Keratinocyte (primary cell): ENCODE data around the gene FKBP1A. TPM values are rescaled to one million over a fixed set of nuclear protein-coding genes. Genes with fewer than 3 reads are reported as not detected.

Experiments used
- DNase-seq: peaks from one replicate; pipeline ENCODE4 v3.0.0-alpha.2; 2011; ENCODE audit warnings: low read depth, missing footprints, low spot score
- FAIRE-seq: peaks from 2 replicates; lab custom pipeline; 2011; peaks lifted over from hg19 to GRCh38; lab: Jason Lieb, UNC
- H2AFZ ChIP-seq: 2 replicates; pipeline ENCODE4 v1.6.0; 2012; ENCODE audit warnings: low read length, control low read depth, inconsistent platforms; ENCODE audit not compliant: control insufficient read depth
- H3K27ac ChIP-seq: 2 replicates; pipeline ENCODE4 v1.5.1; 2011; ENCODE audit warnings: low read length; ENCODE audit not compliant: control insufficient read depth, insufficient read depth
- H3K27me3 ChIP-seq: 3 replicates; pipeline ENCODE4 v1.6.0; 2011; ENCODE audit warnings: low read length; ENCODE audit not compliant: control insufficient read depth, insufficient read depth; ENCODE audit errors: extremely low read depth
- H3K36me3 ChIP-seq, 2 experiments: 2 replicates in 1 of 2; 3 replicates in 1 of 2; pipeline ENCODE4 v1.5.1; 2011; ENCODE audit warnings: low read length in 2 of 2, mild to moderate bottlenecking in 1 of 2; ENCODE audit not compliant: control insufficient read depth in 2 of 2, insufficient read depth in 2 of 2; ENCODE audit errors: extremely low read depth in 1 of 2
- H3K4me1 ChIP-seq: 3 replicates; pipeline ENCODE4 v1.5.1; 2011; ENCODE audit warnings: low read length; ENCODE audit not compliant: control insufficient read depth, insufficient read depth; ENCODE audit errors: extremely low read depth
- H3K4me2 ChIP-seq: 3 replicates; pipeline ENCODE4 v1.6.0; 2011; ENCODE audit warnings: low read depth, low read length; ENCODE audit not compliant: control insufficient read depth, insufficient read depth; ENCODE audit errors: extremely low read depth
- H3K4me3 ChIP-seq, 3 experiments: fragments of 200-600 bp in 1 of 3; sonication (generic) in 1 of 3; 2 replicates in 2 of 3; 3 replicates in 1 of 3; pipeline ENCODE4 v1.5.1; 2011 to 2016; ENCODE audit warnings: low read length in 3 of 3, mild to moderate bottlenecking in 3 of 3, control low read depth in 2 of 3, inconsistent platforms in 1 of 3, low read depth in 1 of 3, mixed read lengths in 1 of 3, mixed run types in 1 of 3, moderate library complexity in 1 of 3; ENCODE audit not compliant: control insufficient read depth in 2 of 3, insufficient read depth in 2 of 3; ENCODE audit errors: extremely low read depth in 1 of 3
- H3K79me2 ChIP-seq: 2 replicates; pipeline ENCODE4 v1.6.0; 2012; ENCODE audit warnings: low read length; ENCODE audit not compliant: control insufficient read depth, insufficient read depth
- H3K9ac ChIP-seq: 3 replicates; pipeline ENCODE4 v1.6.0; 2011; ENCODE audit warnings: low read length; ENCODE audit not compliant: control insufficient read depth, insufficient read depth; ENCODE audit errors: extremely low read depth
- H3K9me1 ChIP-seq: 3 replicates; pipeline ENCODE4 v1.6.0; 2011; ENCODE audit warnings: low read length; ENCODE audit not compliant: control insufficient read depth, insufficient read depth; ENCODE audit errors: extremely low read depth
- H3K9me3 ChIP-seq: 2 replicates; pipeline ENCODE4 v1.5.1; 2012; ENCODE audit warnings: low read depth, low read length; ENCODE audit not compliant: control insufficient read depth
- H4K20me1 ChIP-seq: 3 replicates; pipeline ENCODE4 v1.6.0; 2011; ENCODE audit warnings: low read length; ENCODE audit not compliant: control insufficient read depth, insufficient read depth; ENCODE audit errors: extremely low read depth
- EZH2 ChIP-seq: IDR thresholded peaks from one replicate; pipeline ENCODE4 v1.6.1; 2012; ENCODE audit warnings: inconsistent platforms, mild to moderate bottlenecking, low read length, moderate library complexity
- dilution Hi-C: fragments of 300-500 bp; cut with MboI; formaldehyde crosslinking; loops from one replicate; pipeline ENCODE4 v1.7.0; 2020; ENCODE audit warnings: low sequenced_read_pairs; ENCODE audit not compliant: extremely low pct_ligation_motif_present
- polyA plus RNA-seq, 5 experiments: library from polyadenylated mRNA; depleted of rRNA in 3 of 5; stranded (reverse) in 3 of 5; stranded (forward) in 1 of 5; unstranded in 1 of 5; fragments of >200 nt; gene quantifications; 1 replicate in 1 of 5; 2 replicates in 3 of 5; 3 replicates in 1 of 5; pipeline versions ENCODE4 v1.2.1 to v1.2.3, GENCODE V29; 2011 to 2012; ENCODE audit warnings: missing spikeins in 2 of 5, low read depth in 1 of 5, low replicate concordance in 1 of 5
- TF ChIP-seq, protein P1 (sequence below), 3 experiments: IDR thresholded peaks in 1 of 3; conservative IDR thresholded peaks in 1 of 3; optimal IDR thresholded peaks in 1 of 3; 2 replicates in 2 of 3; 3 replicates in 1 of 3; pipeline versions ENCODE3 to v1.5.1; 2011; ENCODE audit warnings: low read length in 3 of 3, mild to moderate bottlenecking in 3 of 3, moderate library complexity in 2 of 3, control low read depth in 1 of 3, inconsistent platforms in 1 of 3; ENCODE audit not compliant: insufficient read depth in 2 of 3; ENCODE audit errors: extremely low read depth in 1 of 3

The FKBP1A gene
- polyA plus RNA-seq, 1 donor (not counting 4 experiments of a cell fraction or from before 2014, with no cell fraction given) = 1,010 TPM

DNA sequence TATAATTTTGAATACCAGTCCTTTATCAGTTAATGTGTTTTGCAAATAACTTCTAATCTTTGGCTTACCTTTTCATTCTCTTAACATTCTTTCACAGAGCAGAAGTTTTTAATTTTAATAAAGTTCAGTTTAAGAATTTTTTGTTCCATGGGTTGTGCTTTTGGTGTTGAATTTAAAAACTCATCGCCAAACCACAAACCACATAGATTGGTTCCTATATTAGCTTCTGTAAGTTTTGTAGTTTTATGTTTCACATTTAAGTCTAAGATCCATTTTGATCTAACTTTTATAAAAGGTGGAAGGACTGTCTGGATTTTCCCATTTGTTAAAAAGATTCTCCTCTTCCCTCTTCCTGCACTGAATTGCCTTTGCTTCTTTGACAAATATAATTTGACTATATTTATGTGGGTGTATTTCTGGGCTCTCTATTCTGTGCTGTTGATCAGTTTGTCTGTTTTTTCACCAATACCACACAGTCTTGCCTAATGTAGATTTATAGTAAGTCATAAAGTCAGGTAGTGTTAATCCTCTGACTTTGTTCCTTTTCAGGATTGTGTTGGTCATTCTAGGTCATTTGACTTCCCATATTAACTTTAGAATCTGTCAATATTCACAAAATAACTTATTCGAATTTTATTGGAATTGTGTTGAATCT is 46.4 kb downstream of the FKBP1A start:
- no peak for DNase-seq
- H3K27ac ChIP-seq = no peak overlapping the region
- FAIRE-seq = no peak

DNA sequence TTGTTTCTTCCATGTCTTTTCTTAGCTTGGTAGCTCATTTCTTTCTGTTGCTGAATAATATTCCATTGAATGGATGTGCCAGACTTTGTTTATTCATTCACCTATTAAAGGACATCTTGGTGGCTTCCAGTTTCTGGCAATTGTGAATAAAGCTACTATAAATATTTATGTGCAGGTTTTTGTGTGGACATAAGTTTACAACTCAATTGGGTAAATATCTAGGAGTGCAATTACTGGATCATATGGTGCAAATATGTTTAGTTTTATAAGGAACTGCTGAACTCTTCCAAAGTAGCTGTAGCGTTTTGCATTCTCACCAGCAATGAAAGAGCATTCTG is 47.1 kb downstream of the FKBP1A start:
- H3K27ac ChIP-seq = no peak overlapping the region
- no peak overlapping the region for H3K9ac ChIP-seq
- H3K36me3 ChIP-seq = no peaks in the 10 kb centered on the region
- H3K27me3 ChIP-seq = no peaks in the 10 kb centered on the region
- TF ChIP-seq, protein P1, sequence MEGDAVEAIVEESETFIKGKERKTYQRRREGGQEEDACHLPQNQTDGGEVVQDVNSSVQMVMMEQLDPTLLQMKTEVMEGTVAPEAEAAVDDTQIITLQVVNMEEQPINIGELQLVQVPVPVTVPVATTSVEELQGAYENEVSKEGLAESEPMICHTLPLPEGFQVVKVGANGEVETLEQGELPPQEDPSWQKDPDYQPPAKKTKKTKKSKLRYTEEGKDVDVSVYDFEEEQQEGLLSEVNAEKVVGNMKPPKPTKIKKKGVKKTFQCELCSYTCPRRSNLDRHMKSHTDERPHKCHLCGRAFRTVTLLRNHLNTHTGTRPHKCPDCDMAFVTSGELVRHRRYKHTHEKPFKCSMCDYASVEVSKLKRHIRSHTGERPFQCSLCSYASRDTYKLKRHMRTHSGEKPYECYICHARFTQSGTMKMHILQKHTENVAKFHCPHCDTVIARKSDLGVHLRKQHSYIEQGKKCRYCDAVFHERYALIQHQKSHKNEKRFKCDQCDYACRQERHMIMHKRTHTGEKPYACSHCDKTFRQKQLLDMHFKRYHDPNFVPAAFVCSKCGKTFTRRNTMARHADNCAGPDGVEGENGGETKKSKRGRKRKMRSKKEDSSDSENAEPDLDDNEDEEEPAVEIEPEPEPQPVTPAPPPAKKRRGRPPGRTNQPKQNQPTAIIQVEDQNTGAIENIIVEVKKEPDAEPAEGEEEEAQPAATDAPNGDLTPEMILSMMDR (optimal IDR thresholded peaks at IDR 0.05 in 1 of 3, IDR thresholded peaks at IDR 0.05 in 1 of 3, conservative IDR thresholded peaks at IDR 0.05 in 1 of 3; ENCODE audit: extremely low read depth in 1 of 3, insufficient read depth in 2 of 3, low read length in 3 of 3) = no peak
- TF ChIP-seq EZH2 = no peak
- no peak for DNase-seq
- no peaks in the 10 kb centered on the region for H3K9me1 ChIP-seq
- H3K79me2 ChIP-seq = no peaks in the 10 kb centered on the region
- no peaks in the 10 kb centered on the region for H3K9me3 ChIP-seq
- no peak overlapping the region for H2AFZ ChIP-seq
- H3K4me2 ChIP-seq = no peak overlapping the region
- H3K4me1 ChIP-seq = no peaks in the 10 kb centered on the region
- dilution Hi-C loops = no loop called here
- no peak for FAIRE-seq
- H4K20me1 ChIP-seq = no peaks in the 10 kb centered on the region
- H3K4me3 ChIP-seq = no peak overlapping the region

More for the DNA sequence above, 46.4 kb downstream of the FKBP1A start:
- H3K4me3 ChIP-seq = no peak overlapping the region
- H4K20me1 ChIP-seq = no peaks in the 10 kb centered on the region
- no peaks in the 10 kb centered on the region for H3K9me1 ChIP-seq
- H2AFZ ChIP-seq = no peak overlapping the region
- no peaks in the 10 kb centered on the region for H3K9me3 ChIP-seq
- no peaks in the 10 kb centered on the region for H3K27me3 ChIP-seq
- no peak overlapping the region for H3K4me2 ChIP-seq
- TF ChIP-seq, protein P1 (optimal IDR thresholded peaks at IDR 0.05 in 1 of 3, IDR thresholded peaks at IDR 0.05 in 1 of 3, conservative IDR thresholded peaks at IDR 0.05 in 1 of 3; ENCODE audit: extremely low read depth in 1 of 3, insufficient read depth in 2 of 3, low read length in 3 of 3) = no peak
- no peak for TF ChIP-seq EZH2
- H3K4me1 ChIP-seq = no peaks in the 10 kb centered on the region
- dilution Hi-C loops = no loop called here
- H3K79me2 ChIP-seq = no peaks in the 10 kb centered on the region
- H3K9ac ChIP-seq = no peak overlapping the region
- no peaks in the 10 kb centered on the region for H3K36me3 ChIP-seq
